Keratinocyte (primary cell): ENCODE results near the gene AGPS. TPM values are rescaled to one million over a fixed set of nuclear protein-coding genes. Genes with fewer than 3 reads are reported as not detected.

Experiments used
- DNase-seq: peaks from one replicate; pipeline ENCODE4 v3.0.0-alpha.2; 2011; ENCODE audit warnings: low read depth, missing footprints, low spot score
- FAIRE-seq: peaks from 2 replicates; lab custom pipeline; 2011; peaks lifted over from hg19 to GRCh38; lab: Jason Lieb, UNC
- H2AFZ ChIP-seq: 2 replicates; pipeline ENCODE4 v1.6.0; 2012; ENCODE audit warnings: low read length, control low read depth, inconsistent platforms; ENCODE audit not compliant: control insufficient read depth
- H3K27ac ChIP-seq: 2 replicates; pipeline ENCODE4 v1.5.1; 2011; ENCODE audit warnings: low read length; ENCODE audit not compliant: control insufficient read depth, insufficient read depth
- H3K27me3 ChIP-seq: 3 replicates; pipeline ENCODE4 v1.6.0; 2011; ENCODE audit warnings: low read length; ENCODE audit not compliant: control insufficient read depth, insufficient read depth; ENCODE audit errors: extremely low read depth
- H3K36me3 ChIP-seq, 2 experiments: 2 replicates in 1 of 2; 3 replicates in 1 of 2; pipeline ENCODE4 v1.5.1; 2011; ENCODE audit warnings: low read length in 2 of 2, mild to moderate bottlenecking in 1 of 2; ENCODE audit not compliant: control insufficient read depth in 2 of 2, insufficient read depth in 2 of 2; ENCODE audit errors: extremely low read depth in 1 of 2
- H3K4me1 ChIP-seq: 3 replicates; pipeline ENCODE4 v1.5.1; 2011; ENCODE audit warnings: low read length; ENCODE audit not compliant: control insufficient read depth, insufficient read depth; ENCODE audit errors: extremely low read depth
- H3K4me2 ChIP-seq: 3 replicates; pipeline ENCODE4 v1.6.0; 2011; ENCODE audit warnings: low read depth, low read length; ENCODE audit not compliant: control insufficient read depth, insufficient read depth; ENCODE audit errors: extremely low read depth
- H3K4me3 ChIP-seq, 3 experiments: fragments of 200-600 bp in 1 of 3; sonication (generic) in 1 of 3; 2 replicates in 2 of 3; 3 replicates in 1 of 3; pipeline ENCODE4 v1.5.1; 2011 to 2016; ENCODE audit warnings: low read length in 3 of 3, mild to moderate bottlenecking in 3 of 3, control low read depth in 2 of 3, inconsistent platforms in 1 of 3, low read depth in 1 of 3, mixed read lengths in 1 of 3, mixed run types in 1 of 3, moderate library complexity in 1 of 3; ENCODE audit not compliant: control insufficient read depth in 2 of 3, insufficient read depth in 2 of 3; ENCODE audit errors: extremely low read depth in 1 of 3
- H3K79me2 ChIP-seq: 2 replicates; pipeline ENCODE4 v1.6.0; 2012; ENCODE audit warnings: low read length; ENCODE audit not compliant: control insufficient read depth, insufficient read depth
- H3K9ac ChIP-seq: 3 replicates; pipeline ENCODE4 v1.6.0; 2011; ENCODE audit warnings: low read length; ENCODE audit not compliant: control insufficient read depth, insufficient read depth; ENCODE audit errors: extremely low read depth
- H3K9me1 ChIP-seq: 3 replicates; pipeline ENCODE4 v1.6.0; 2011; ENCODE audit warnings: low read length; ENCODE audit not compliant: control insufficient read depth, insufficient read depth; ENCODE audit errors: extremely low read depth
- H3K9me3 ChIP-seq: 2 replicates; pipeline ENCODE4 v1.5.1; 2012; ENCODE audit warnings: low read depth, low read length; ENCODE audit not compliant: control insufficient read depth
- H4K20me1 ChIP-seq: 3 replicates; pipeline ENCODE4 v1.6.0; 2011; ENCODE audit warnings: low read length; ENCODE audit not compliant: control insufficient read depth, insufficient read depth; ENCODE audit errors: extremely low read depth
- CTCF ChIP-seq, 3 experiments: IDR thresholded peaks in 1 of 3; conservative IDR thresholded peaks in 1 of 3; optimal IDR thresholded peaks in 1 of 3; 2 replicates in 2 of 3; 3 replicates in 1 of 3; pipeline versions ENCODE3 to v1.5.1; 2011; ENCODE audit warnings: low read length in 3 of 3, mild to moderate bottlenecking in 3 of 3, moderate library complexity in 2 of 3, control low read depth in 1 of 3, inconsistent platforms in 1 of 3; ENCODE audit not compliant: insufficient read depth in 2 of 3; ENCODE audit errors: extremely low read depth in 1 of 3
- EZH2 ChIP-seq: IDR thresholded peaks from one replicate; pipeline ENCODE4 v1.6.1; 2012; ENCODE audit warnings: inconsistent platforms, mild to moderate bottlenecking, low read length, moderate library complexity
- dilution Hi-C: fragments of 300-500 bp; cut with MboI; formaldehyde crosslinking; loops from one replicate; pipeline ENCODE4 v1.7.0; 2020; ENCODE audit warnings: low sequenced_read_pairs; ENCODE audit not compliant: extremely low pct_ligation_motif_present
- polyA plus RNA-seq, 5 experiments: library from polyadenylated mRNA; depleted of rRNA in 3 of 5; stranded (reverse) in 3 of 5; stranded (forward) in 1 of 5; unstranded in 1 of 5; fragments of >200 nt; gene quantifications; 1 replicate in 1 of 5; 2 replicates in 3 of 5; 3 replicates in 1 of 5; pipeline versions ENCODE4 v1.2.1 to v1.2.3, GENCODE V29; 2011 to 2012; ENCODE audit warnings: missing spikeins in 2 of 5, low read depth in 1 of 5, low replicate concordance in 1 of 5

AGPS gene
- polyA plus RNA-seq, 1 donor (not counting 4 experiments of a cell fraction or from before 2014, with no cell fraction given), result 28.0 TPM

GRCh38 chr2:177568893-177569292 is 176.3 kb downstream of the AGPS start:
- no peaks in the 10 kb centered on the region for H4K20me1 ChIP-seq
- no peak overlapping the region for H3K4me2 ChIP-seq
- DNase-seq (no peak), FAIRE-seq (no peak)
- no peaks in the 10 kb centered on the region for H3K9me1 ChIP-seq
- no peak overlapping the region for H3K27ac ChIP-seq
- no peaks in the 10 kb centered on the region for H3K9me3 ChIP-seq
- no peaks in the 10 kb centered on the region for H3K36me3 ChIP-seq
- TF ChIP-seq CTCF (optimal IDR thresholded peaks at IDR 0.05 in 1 of 3, IDR thresholded peaks at IDR 0.05 in 1 of 3, conservative IDR thresholded peaks at IDR 0.05 in 1 of 3; ENCODE audit: extremely low read depth in 1 of 3, insufficient read depth in 2 of 3, low read length in 3 of 3), result no peak
- TF ChIP-seq EZH2, result no peak
- no peak overlapping the region for H2AFZ ChIP-seq
- dilution Hi-C loops, result no loop called here
- H3K9ac ChIP-seq, result no peak overlapping the region
- no peaks in the 10 kb centered on the region for H3K27me3 ChIP-seq
- no peak overlapping the region for H3K4me3 ChIP-seq
- no peaks in the 10 kb centered on the region for H3K4me1 ChIP-seq
- no peaks in the 10 kb centered on the region for H3K79me2 ChIP-seq

GRCh38 chr2:177572236-177572671 is 179.7 kb downstream of the AGPS start:
- H3K79me2 ChIP-seq, result no peaks in the 10 kb centered on the region
- dilution Hi-C loops, result no loop called here
- no peak overlapping the region for H3K4me2 ChIP-seq
- no peak overlapping the region for H3K4me3 ChIP-seq
- H3K27me3 ChIP-seq, result no peaks in the 10 kb centered on the region
- H2AFZ ChIP-seq, result no peak overlapping the region
- no peak overlapping the region for H3K27ac ChIP-seq
- H3K4me1 ChIP-seq, result no peaks in the 10 kb centered on the region
- no peaks in the 10 kb centered on the region for H3K9me3 ChIP-seq
- TF ChIP-seq EZH2 (no peak), CTCF (optimal IDR thresholded peaks at IDR 0.05 in 1 of 3, IDR thresholded peaks at IDR 0.05 in 1 of 3, conservative IDR thresholded peaks at IDR 0.05 in 1 of 3; ENCODE audit: extremely low read depth in 1 of 3, insufficient read depth in 2 of 3, low read length in 3 of 3) (no peak)
- DNase-seq (no peak), FAIRE-seq (no peak)
- no peaks in the 10 kb centered on the region for H3K9me1 ChIP-seq
- H3K9ac ChIP-seq, result no peak overlapping the region
- no peaks in the 10 kb centered on the region for H3K36me3 ChIP-seq
- H4K20me1 ChIP-seq, result no peaks in the 10 kb centered on the region
